Endodermal cell (in vitro differentiated cells): ENCODE data around the gene SMPD3. TPM values are rescaled to one million over a fixed set of nuclear protein-coding genes. Genes with fewer than 3 reads are reported as not detected.

Source experiments
- DNase-seq: peaks from one replicate; pipeline ENCODE4 v3.0.0-alpha.2; 2017
- H3K27ac ChIP-seq: 2 replicates; pipeline ENCODE4 v1.5.1; 2013; ENCODE audit warnings: mild to moderate bottlenecking, low read depth, low read length, moderate library complexity
- H3K27me3 ChIP-seq: 2 replicates; pipeline ENCODE4 v1.6.1; 2013; ENCODE audit warnings: mild to moderate bottlenecking, low read length, moderate library complexity; ENCODE audit not compliant: insufficient read depth, control insufficient read depth, poor library complexity, severe bottlenecking
- H3K36me3 ChIP-seq: 2 replicates; pipeline ENCODE4 v1.7.0; 2013; ENCODE audit warnings: mild to moderate bottlenecking, low read length, moderate library complexity; ENCODE audit not compliant: control insufficient read depth, insufficient read depth
- H3K4me1 ChIP-seq: one replicate; pipeline ENCODE4 v1.7.0; 2013; ENCODE audit warnings: low read length; ENCODE audit not compliant: control insufficient read depth, insufficient read depth
- H3K4me3 ChIP-seq: 2 replicates; pipeline ENCODE4 v1.5.1; 2013; ENCODE audit warnings: mild to moderate bottlenecking, low read length, moderate library complexity
- H3K9ac ChIP-seq: 2 replicates; pipeline ENCODE4 v1.6.1; 2013; ENCODE audit warnings: mild to moderate bottlenecking, low read length, moderate library complexity; ENCODE audit not compliant: poor library complexity, severe bottlenecking; ENCODE audit errors: extremely low read depth
- H3K9me3 ChIP-seq: 2 replicates; pipeline ENCODE4 v1.6.1; 2013; ENCODE audit warnings: mild to moderate bottlenecking, low read length, moderate library complexity; ENCODE audit not compliant: control insufficient read depth
- H3K27ac Mint-ChIP-seq: 2 replicates; pipeline ENCODE4 v1.8.0; 2020; ENCODE audit warnings: mixed read lengths
- H3K27me3 Mint-ChIP-seq: 2 replicates; pipeline ENCODE4 v1.8.0; 2021; ENCODE audit warnings: mild to moderate bottlenecking, mixed read lengths; ENCODE audit not compliant: insufficient read depth
- H3K36me3 Mint-ChIP-seq: 2 replicates; pipeline ENCODE4 v1.8.0; 2020; ENCODE audit warnings: low read depth, mixed read lengths
- H3K4me1 Mint-ChIP-seq: 2 replicates; pipeline ENCODE4 v1.8.0; 2020; ENCODE audit warnings: mixed read lengths
- H3K4me3 Mint-ChIP-seq: 2 replicates; pipeline ENCODE4 v1.8.0; 2020; ENCODE audit warnings: mild to moderate bottlenecking, moderate library complexity, mixed read lengths
- H3K9me3 Mint-ChIP-seq: 2 replicates; pipeline ENCODE4 v1.8.0; 2020; ENCODE audit warnings: mild to moderate bottlenecking, mixed read lengths
- CTCF ChIP-seq: fragments of 200-600 bp; sonication (generic); conservative IDR thresholded peaks from 2 replicates; pipeline ENCODE4 v1.5.0; 2021; ENCODE audit warnings: antibody characterized with exemption, mild to moderate bottlenecking
- WGBS, 2 experiments: methylation state at CpG; one replicate each; pipeline versions ENCODE4 v1.1.5 to v1.1.7; 2013; ENCODE audit warnings: missing lambda C conversion rate in 2 of 2, mixed read lengths in 1 of 2; ENCODE audit not compliant: insufficient coverage in 1 of 2, insufficient read length in 1 of 2; 5-methylcytosine and 5-hydroxymethylcytosine counted together
- total RNA-seq, 2 donors: library from RNA; stranded (reverse); fragmentation: NEBNext Ultra II Directional in 1 of 2; extraction: Animal tissue kit (Norgen Biotek cat#: 25700) in 1 of 2; gene quantifications; 2 replicates in 1 of 2; 3 replicates in 1 of 2; pipeline ENCODE4 v1.2.1, GENCODE V29; 2021

SMPD3 gene
- total RNA-seq, 2 donors from 2014 or later, result 0.07 TPM; not detected in 1

GRCh38 chr16:68328151-68328859, 120.0 kb downstream of the SMPD3 start:
- WGBS, 2 experiments, result 45 to 63% methylated on average over 8 to 13 of the region's 13 CpGs
- TF ChIP-seq CTCF, result peak; percentile 94
- peaks cover 13% of the 10 kb centered on the region for H3K4me1 ChIP-seq
- peak overlapping the region; percentile 86 for H3K27ac Mint-ChIP-seq
- H3K36me3 Mint-ChIP-seq, result peaks cover 35% of the 10 kb centered on the region
- peaks cover 11% of the 10 kb centered on the region for H3K4me1 Mint-ChIP-seq
- H3K27me3 ChIP-seq, result no peaks in the 10 kb centered on the region
- H3K4me3 Mint-ChIP-seq, result no peak overlapping the region
- H3K4me3 ChIP-seq, result peak overlapping the region; percentile 63
- DNase-seq, result peak; percentile 97
- no peaks in the 10 kb centered on the region for H3K27me3 Mint-ChIP-seq
- peak overlapping the region; percentile 26 for H3K27ac ChIP-seq
- H3K9me3 Mint-ChIP-seq, result no peaks in the 10 kb centered on the region
- H3K9ac ChIP-seq, result peak overlapping the region; percentile 43
- H3K36me3 ChIP-seq, result peaks cover 54% of the 10 kb centered on the region
- H3K9me3 ChIP-seq, result no peaks in the 10 kb centered on the region

GRCh38 chr16:68324780-68325357, 123.4 kb downstream of the SMPD3 start:
- 95% methylated on average over 8 of the region's 8 CpGs for WGBS, 2 experiments
- H3K9me3 ChIP-seq, result peaks cover 11% of the 10 kb centered on the region
- no peak for TF ChIP-seq CTCF
- H3K27me3 Mint-ChIP-seq, result no peaks in the 10 kb centered on the region
- H3K27ac ChIP-seq, result no peak overlapping the region
- H3K27me3 ChIP-seq, result no peaks in the 10 kb centered on the region
- peaks cover 64% of the 10 kb centered on the region for H3K36me3 ChIP-seq
- H3K9me3 Mint-ChIP-seq, result no peaks in the 10 kb centered on the region
- H3K36me3 Mint-ChIP-seq, result peaks cover 40% of the 10 kb centered on the region
- peaks cover 5% of the 10 kb centered on the region for H3K4me1 ChIP-seq
- H3K4me3 ChIP-seq, result no peak overlapping the region
- DNase-seq, result no peak
- H3K27ac Mint-ChIP-seq, result no peak overlapping the region
- H3K4me3 Mint-ChIP-seq, result no peak overlapping the region
- peaks cover 6% of the 10 kb centered on the region for H3K4me1 Mint-ChIP-seq
- no peak overlapping the region for H3K9ac ChIP-seq

- no peak overlapping the region for H3K4me3 Mint-ChIP-seq
- no peaks in the 10 kb centered on the region for H3K9me3 Mint-ChIP-seq
- no peak overlapping the region for H3K27ac ChIP-seq
- no peaks in the 10 kb centered on the region for H3K27me3 Mint-ChIP-seq
- H3K9me3 ChIP-seq, result peaks cover 14% of the 10 kb centered on the region
- H3K4me1 ChIP-seq, result peaks cover 5% of the 10 kb centered on the region
- H3K9ac ChIP-seq, result no peak overlapping the region
- DNase-seq, result no peak
- no peak overlapping the region for H3K27ac Mint-ChIP-seq
- H3K27me3 ChIP-seq, result no peaks in the 10 kb centered on the region
- H3K36me3 Mint-ChIP-seq, result peaks cover 46% of the 10 kb centered on the region
- no peak for TF ChIP-seq CTCF
- peaks cover 6% of the 10 kb centered on the region for H3K4me1 Mint-ChIP-seq
- 90 to 95% methylated on average over 3 to 5 of the region's 5 CpGs for WGBS, 2 experiments
- peaks cover 64% of the 10 kb centered on the region for H3K36me3 ChIP-seq
- no peak overlapping the region for H3K4me3 ChIP-seq
Measured at GRCh38 chr16:68324336-68324735, 124.0 kb downstream of the SMPD3 start.
